Uterus (tissue), 2 donors: Measurements from ENCODE around the gene CABP2.

Experiments
- POLR2A ChIP-seq, 2 donors: fragments of 450-650 bp; IDR thresholded peaks; one replicate each; pipeline ENCODE4 v1.6.1; 2016; ENCODE audit warnings: antibody characterized with exemption in 2 of 2, mild to moderate bottlenecking in 1 of 2, moderate library complexity in 1 of 2
- TF ChIP-seq, protein P1 (sequence below), 4 experiments: fragments of 200-600 bp in 2 of 4; fragments of 450-650 bp in 2 of 4; sonication (generic) in 2 of 4; IDR thresholded peaks; one replicate each; pipeline ENCODE4 v1.5.1; 2016 to 2019; ENCODE audit warnings: antibody characterized with exemption in 4 of 4, mild to moderate bottlenecking in 2 of 4, moderate library complexity in 1 of 4

- TF ChIP-seq, protein P1, sequence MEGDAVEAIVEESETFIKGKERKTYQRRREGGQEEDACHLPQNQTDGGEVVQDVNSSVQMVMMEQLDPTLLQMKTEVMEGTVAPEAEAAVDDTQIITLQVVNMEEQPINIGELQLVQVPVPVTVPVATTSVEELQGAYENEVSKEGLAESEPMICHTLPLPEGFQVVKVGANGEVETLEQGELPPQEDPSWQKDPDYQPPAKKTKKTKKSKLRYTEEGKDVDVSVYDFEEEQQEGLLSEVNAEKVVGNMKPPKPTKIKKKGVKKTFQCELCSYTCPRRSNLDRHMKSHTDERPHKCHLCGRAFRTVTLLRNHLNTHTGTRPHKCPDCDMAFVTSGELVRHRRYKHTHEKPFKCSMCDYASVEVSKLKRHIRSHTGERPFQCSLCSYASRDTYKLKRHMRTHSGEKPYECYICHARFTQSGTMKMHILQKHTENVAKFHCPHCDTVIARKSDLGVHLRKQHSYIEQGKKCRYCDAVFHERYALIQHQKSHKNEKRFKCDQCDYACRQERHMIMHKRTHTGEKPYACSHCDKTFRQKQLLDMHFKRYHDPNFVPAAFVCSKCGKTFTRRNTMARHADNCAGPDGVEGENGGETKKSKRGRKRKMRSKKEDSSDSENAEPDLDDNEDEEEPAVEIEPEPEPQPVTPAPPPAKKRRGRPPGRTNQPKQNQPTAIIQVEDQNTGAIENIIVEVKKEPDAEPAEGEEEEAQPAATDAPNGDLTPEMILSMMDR (IDR thresholded peaks at IDR 0.05): no peak
- no peak for TF ChIP-seq POLR2A (IDR thresholded peaks at IDR 0.05)
These were observed 9.6 kb upstream of the CABP2 start for GRCh38 chr11:67532889-67533288.
